Activated T-cell treated with anti-CD3 and anti-CD28 coated beads for 1 hour (primary cell): ENCODE results near the gene ZNF248.
"Not testable (repeated sequence)": the region's sequence is repeated elsewhere in the genome, so short reads cannot be mapped to it uniquely, and the experiment has no call there.

Experiments
- DNase-seq: peaks from one replicate; pipeline ENCODE4 v3.0.0-alpha.2; 2020; ENCODE audit warnings: low read depth

The ZNF248 gene

DNA sequence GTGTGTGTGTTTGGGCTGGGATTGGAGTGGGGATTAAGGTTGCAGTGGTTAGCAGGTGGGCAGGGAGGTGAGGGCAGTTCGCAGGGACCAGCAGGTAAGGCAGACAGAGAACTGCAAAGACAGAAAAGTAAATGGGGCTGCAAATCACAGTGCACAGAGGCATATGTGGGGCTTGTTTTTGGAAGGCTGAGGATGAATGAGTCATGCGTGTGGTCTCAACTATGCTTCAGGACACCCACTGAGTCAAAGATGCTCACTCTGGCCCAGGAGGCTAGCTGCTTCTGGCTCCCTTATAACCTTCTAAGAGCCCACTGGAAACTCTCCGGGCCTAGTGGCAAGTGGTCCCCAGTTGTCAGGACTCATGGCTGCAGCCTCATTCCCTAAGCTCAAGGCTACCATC lies 118.2 kb downstream of the ZNF248 start:
- no peak for DNase-seq

DNA sequence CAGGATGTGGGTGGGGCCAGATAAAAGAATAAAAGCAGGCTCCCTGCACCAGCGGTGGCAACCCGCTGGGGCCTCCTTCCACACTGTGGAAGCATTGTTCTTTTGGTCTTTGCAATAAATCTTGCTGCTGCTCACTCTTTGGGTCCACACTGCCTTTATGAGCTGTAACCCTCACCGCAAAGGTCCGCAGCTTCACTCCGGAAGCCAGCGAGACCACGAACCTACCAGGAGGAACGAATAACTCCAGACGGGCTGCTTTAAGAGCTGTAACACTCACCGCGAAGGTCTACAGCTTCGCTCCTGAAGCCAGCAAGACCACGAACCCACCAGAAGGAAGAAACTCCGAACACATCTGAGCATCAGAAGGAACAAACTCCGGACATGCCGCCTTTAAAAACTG lies 119.2 kb downstream of the ZNF248 start:
- not testable (repeated sequence) for DNase-seq

DNA sequence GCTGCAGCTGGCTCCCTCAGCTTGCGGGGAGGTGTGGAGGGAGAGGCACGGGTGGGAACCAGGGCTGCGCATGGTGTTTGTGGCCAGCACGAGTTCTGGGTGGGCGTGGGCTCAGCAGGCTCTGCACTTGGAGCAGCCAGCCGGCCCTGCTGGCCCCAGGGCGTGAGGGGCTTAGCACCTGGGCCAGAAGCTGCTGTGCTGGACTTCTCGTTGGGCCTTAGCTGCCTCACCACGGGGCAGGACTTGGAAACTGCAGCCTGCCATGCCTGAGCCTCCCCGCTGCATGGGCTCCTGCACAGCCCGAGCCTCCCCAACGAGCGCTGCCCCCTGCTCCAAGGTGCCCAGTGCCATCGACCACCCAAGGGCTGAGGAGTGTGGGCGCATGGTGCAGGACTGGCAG lies 120.1 kb downstream of the ZNF248 start:
- DNase-seq = no peak

DNA sequence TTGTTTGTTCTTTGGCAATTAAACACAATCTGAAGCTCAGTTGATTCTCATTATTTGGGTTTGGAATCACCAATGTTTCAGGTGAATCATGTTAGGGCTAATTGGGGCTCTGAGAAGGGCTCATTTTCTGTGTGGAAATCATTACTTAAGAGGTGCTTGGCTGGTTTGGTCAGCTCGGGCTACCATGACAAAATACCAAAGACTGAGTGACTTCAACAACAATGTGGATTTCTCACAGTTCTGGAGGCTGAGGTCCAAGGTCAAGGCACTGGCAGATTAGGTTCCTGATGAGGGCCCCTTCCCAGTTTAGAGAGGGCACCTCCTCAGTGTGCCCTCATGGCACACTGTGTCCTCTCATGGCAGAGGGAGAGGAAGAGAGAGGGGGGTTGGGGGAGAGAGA lies 121.3 kb downstream of the ZNF248 start:
- DNase-seq = no peak

DNA sequence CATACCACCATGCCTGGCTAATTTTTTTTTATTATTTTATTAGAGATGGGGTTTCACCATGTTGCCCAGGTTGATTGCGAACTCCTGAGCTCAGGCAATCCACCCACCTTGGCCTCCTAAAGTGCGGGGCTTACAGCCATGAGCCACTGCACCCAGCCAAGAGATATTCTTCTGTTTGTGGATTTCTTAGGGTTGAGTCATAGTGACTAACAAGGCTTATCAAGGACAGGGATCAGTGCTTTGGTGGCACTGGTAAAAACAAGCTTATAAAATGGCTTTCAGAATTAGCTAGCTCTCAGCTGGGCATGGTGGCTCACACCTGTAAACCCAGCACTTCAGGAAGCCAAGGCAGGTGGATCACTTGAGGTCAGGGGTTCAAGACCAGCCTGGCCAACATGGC lies 122.4 kb downstream of the ZNF248 start:
- no peak for DNase-seq
